ENCODE measurements around the gene DZANK1. TPM values are rescaled to one million over a fixed set of nuclear protein-coding genes. Genes with fewer than 3 reads are reported as not detected.

The DZANK1 gene
- total and polyA plus RNA-seq, 2 of the 8 experiments (the other 6 are each of a cell fraction or from before 2014, with no cell fraction given): 8.0 to 9.9 TPM

- TF ChIP-seq TBP (IDR thresholded peaks at IDR 0.05; ENCODE audit: low read depth, low read length) (no peak), CTBP2 (IDR thresholded peaks at IDR 0.05; ENCODE audit: borderline replicate concordance, insufficient read depth, insufficient read length, low read length) (no peak), HDAC6 (IDR thresholded peaks at IDR 0.05; ENCODE audit: low read depth, low read length) (no peak), RAD21 (IDR thresholded peaks at IDR 0.05 in 1 of 2, conservative IDR thresholded peaks at IDR 0.05 in 1 of 2; ENCODE audit: low read depth in 2 of 2, low read length in 2 of 2) (no peak)
Observed at GRCh38 chr20:18488301-18488700, 21.5 kb upstream of the DZANK1 start (continued).
